K562 (cell line): Measurements from ENCODE around the gene KIF14. TPM values are rescaled to one million over a fixed set of nuclear protein-coding genes. Genes with fewer than 3 reads are reported as not detected.

Source experiments
- BCOR ChIP-seq: fragments of 450-650 bp; IDR thresholded peaks from 2 replicates; pipeline ENCODE4 v1.6.1; 2016
- FOXA3 ChIP-seq, 2 experiments: fragments of 450-650 bp in 1 of 2; sonication (generic) in 1 of 2; formaldehyde crosslinking; IDR thresholded peaks in 1 of 2; conservative IDR thresholded peaks in 1 of 2; 2 replicates each; pipeline versions ENCODE4 v1.4.0 to v1.8.0; 2020 to 2022; ENCODE audit warnings: mild to moderate bottlenecking in 2 of 2, missing genetic modification reagents in 1 of 2
- FOXK1 ChIP-seq: sonication (generic); formaldehyde crosslinking; IDR thresholded peaks from 2 replicates; pipeline ENCODE4 v1.8.0; 2022; ENCODE audit warnings: missing genetic modification reagents, mild to moderate bottlenecking, borderline replicate concordance
- IRF2 ChIP-seq: sonication (generic); formaldehyde crosslinking; IDR thresholded peaks from 2 replicates; pipeline ENCODE4 v1.8.1; 2022; ENCODE audit warnings: mild to moderate bottlenecking, missing genetic modification reagents
- KDM4B ChIP-seq, 2 experiments: fragments of 450-650 bp in 1 of 2; sonication (generic) in 1 of 2; IDR thresholded peaks; 2 replicates each; pipeline ENCODE4 v1.6.1; 2016 to 2017; ENCODE audit warnings: borderline replicate concordance in 2 of 2, antibody characterized with exemption in 1 of 2, low read depth in 1 of 2, mild to moderate bottlenecking in 1 of 2
- MAFK ChIP-seq: IDR thresholded peaks from 2 replicates; pipeline ENCODE4 v1.6.1; 2011; ENCODE audit warnings: low read length, improper control_type of control experiment
- NCOA1 ChIP-seq: fragments of 450-650 bp; IDR thresholded peaks from 2 replicates; pipeline ENCODE4 v1.6.1; 2016; ENCODE audit warnings: low read depth
- PHB2 ChIP-seq: fragments of 450-650 bp; IDR thresholded peaks from 2 replicates; pipeline ENCODE4 v1.6.1; 2017; ENCODE audit warnings: low read depth
- PPARD ChIP-seq: fragments of 250-450 bp; sonication (Bioruptor Pico); IDR thresholded peaks from 2 replicates; pipeline ENCODE4 v1.8.0; 2022; ENCODE audit warnings: inconsistent platforms, mild to moderate bottlenecking, moderate library complexity
- ZNF146 ChIP-seq: IDR thresholded peaks from one replicate; pipeline ENCODE4 v1.6.1; 2018; ENCODE audit warnings: missing compliant biosample characterization; ENCODE audit not compliant: unreplicated experiment
- ZNF280A ChIP-seq: fragments of 450-650 bp; IDR thresholded peaks from 2 replicates; pipeline ENCODE4 v1.6.1; 2018; ENCODE audit warnings: mild to moderate bottlenecking, low read depth; ENCODE audit not compliant: partially characterized antibody
- ZNF696 ChIP-seq: fragments of 250-450 bp; sonication (Bioruptor Pico); conservative IDR thresholded peaks from 2 replicates; pipeline ENCODE4 v1.4.0; 2020; ENCODE audit warnings: mild to moderate bottlenecking, moderate library complexity
- polyA plus RNA-seq, 8 experiments: library from polyadenylated mRNA; depleted of rRNA in 4 of 8; stranded (reverse) in 5 of 8; unstranded in 3 of 8; fragments of >200 nt; fragmentation: Nextera tagmentation in 2 of 8; fragmentation: Illumina TruSeq in 1 of 8; extraction: Ambion mirVana in 2 of 8; extraction: Trizol in 1 of 8; gene quantifications; 2 replicates each; pipeline versions ENCODE4 v1.2.1 to v1.2.3, GENCODE V29; 2011 to 2014; ENCODE audit warnings: inconsistent platforms in 1 of 8, missing spikeins in 1 of 8
- total RNA-seq, 7 experiments: library from RNA; depleted of rRNA in 6 of 7; stranded (reverse); fragments of >200 nt in 6 of 7; fragmentation: Illumina TruSeq in 2 of 7; extraction: Trizol in 2 of 7; gene quantifications; 2 replicates each; pipeline versions ENCODE4 v1.2.1 to v1.2.3, GENCODE V29; 2011 to 2021; ENCODE audit warnings: low replicate concordance in 1 of 7
- TF ChIP-seq, protein P1 (sequence below): fragments of 450-650 bp; formaldehyde crosslinking; IDR thresholded peaks from 2 replicates; pipeline ENCODE4 v1.4.0; 2020; ENCODE audit warnings: mild to moderate bottlenecking, moderate library complexity
- TF ChIP-seq, protein P2 (sequence below), 2 experiments: fragments of 450-650 bp in 1 of 2; sonication (generic) in 1 of 2; formaldehyde crosslinking in 1 of 2; IDR thresholded peaks; 2 replicates each; pipeline versions ENCODE4 v1.7.1 to v1.9.0; 2016 to 2022; ENCODE audit warnings: inconsistent platforms in 1 of 2, mild to moderate bottlenecking in 1 of 2, missing genetic modification reagents in 1 of 2

Gene KIF14
- total and polyA plus RNA-seq, 9 of the 15 experiments (the other 6 are each of a cell fraction or from before 2014, with no cell fraction given), result 11.5 to 47.4 (median 29.0) TPM

- TF ChIP-seq NCOA1 (no peak; the same call in 1 of the 2 replicates), BCOR (peak; percentile 27; the same call in 1 of the 2 replicates), FOXK1 (CRISPR knock-in tag) (peak; percentile 82; the same call in 1 of the 2 replicates), IRF2 (CRISPR knock-in tag) (no peak), PPARD (CRISPR knock-in tag) (no peak), ZNF696 (CRISPR knock-in tag) (no peak), PHB2 (no peak), ZNF146 (CRISPR knock-in tag) (no peak), KDM4B (IDR thresholded peaks at IDR 0.05; ENCODE audit: borderline replicate concordance in 2 of 2, low read depth in 1 of 2) (peak in 1 of 2 experiments; percentile 88; a peak in 2 of 4 replicates), ZNF280A (no peak), MAFK (no peak), FOXA3 (CRISPR knock-in tag; conservative IDR thresholded peaks at IDR 0.05 in 1 of 2, IDR thresholded peaks at IDR 0.05 in 1 of 2) (peak in 1 of 2 experiments; percentile 59; a peak in 1 of 4 replicates)
- TF ChIP-seq, protein P1, sequence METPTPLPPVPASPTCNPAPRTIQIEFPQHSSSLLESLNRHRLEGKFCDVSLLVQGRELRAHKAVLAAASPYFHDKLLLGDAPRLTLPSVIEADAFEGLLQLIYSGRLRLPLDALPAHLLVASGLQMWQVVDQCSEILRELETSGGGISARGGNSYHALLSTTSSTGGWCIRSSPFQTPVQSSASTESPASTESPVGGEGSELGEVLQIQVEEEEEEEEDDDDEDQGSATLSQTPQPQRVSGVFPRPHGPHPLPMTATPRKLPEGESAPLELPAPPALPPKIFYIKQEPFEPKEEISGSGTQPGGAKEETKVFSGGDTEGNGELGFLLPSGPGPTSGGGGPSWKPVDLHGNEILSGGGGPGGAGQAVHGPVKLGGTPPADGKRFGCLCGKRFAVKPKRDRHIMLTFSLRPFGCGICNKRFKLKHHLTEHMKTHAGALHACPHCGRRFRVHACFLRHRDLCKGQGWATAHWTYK, result peak; percentile 92; the same call in 1 of the 2 replicates
- TF ChIP-seq, protein P2, sequence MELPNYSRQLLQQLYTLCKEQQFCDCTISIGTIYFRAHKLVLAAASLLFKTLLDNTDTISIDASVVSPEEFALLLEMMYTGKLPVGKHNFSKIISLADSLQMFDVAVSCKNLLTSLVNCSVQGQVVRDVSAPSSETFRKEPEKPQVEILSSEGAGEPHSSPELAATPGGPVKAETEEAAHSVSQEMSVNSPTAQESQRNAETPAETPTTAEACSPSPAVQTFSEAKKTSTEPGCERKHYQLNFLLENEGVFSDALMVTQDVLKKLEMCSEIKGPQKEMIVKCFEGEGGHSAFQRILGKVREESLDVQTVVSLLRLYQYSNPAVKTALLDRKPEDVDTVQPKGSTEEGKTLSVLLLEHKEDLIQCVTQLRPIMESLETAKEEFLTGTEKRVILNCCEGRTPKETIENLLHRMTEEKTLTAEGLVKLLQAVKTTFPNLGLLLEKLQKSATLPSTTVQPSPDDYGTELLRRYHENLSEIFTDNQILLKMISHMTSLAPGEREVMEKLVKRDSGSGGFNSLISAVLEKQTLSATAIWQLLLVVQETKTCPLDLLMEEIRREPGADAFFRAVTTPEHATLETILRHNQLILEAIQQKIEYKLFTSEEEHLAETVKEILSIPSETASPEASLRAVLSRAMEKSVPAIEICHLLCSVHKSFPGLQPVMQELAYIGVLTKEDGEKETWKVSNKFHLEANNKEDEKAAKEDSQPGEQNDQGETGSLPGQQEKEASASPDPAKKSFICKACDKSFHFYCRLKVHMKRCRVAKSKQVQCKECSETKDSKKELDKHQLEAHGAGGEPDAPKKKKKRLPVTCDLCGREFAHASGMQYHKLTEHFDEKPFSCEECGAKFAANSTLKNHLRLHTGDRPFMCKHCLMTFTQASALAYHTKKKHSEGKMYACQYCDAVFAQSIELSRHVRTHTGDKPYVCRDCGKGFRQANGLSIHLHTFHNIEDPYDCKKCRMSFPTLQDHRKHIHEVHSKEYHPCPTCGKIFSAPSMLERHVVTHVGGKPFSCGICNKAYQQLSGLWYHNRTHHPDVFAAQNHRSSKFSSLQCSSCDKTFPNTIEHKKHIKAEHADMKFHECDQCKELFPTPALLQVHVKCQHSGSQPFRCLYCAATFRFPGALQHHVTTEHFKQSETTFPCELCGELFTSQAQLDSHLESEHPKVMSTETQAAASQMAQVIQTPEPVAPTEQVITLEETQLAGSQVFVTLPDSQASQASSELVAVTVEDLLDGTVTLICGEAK (IDR thresholded peaks at IDR 0.05), result peak; percentile 71
- TF ChIP-seq, protein P2 (CRISPR knock-in tag; IDR thresholded peaks at IDR 0.05), result no peak
Observed at GRCh38 chr1:200669314-200670241, 49.0 kb upstream of the KIF14 start, which contains the start of gene DDX59 (continued).
